ENCODE data around the gene SEMA4B. TPM values are rescaled to one million over a fixed set of nuclear protein-coding genes. Genes with fewer than 3 reads are reported as not detected.
A peak's percentile ranks its signal among the peaks of the same experiment; 100 is the strongest.

SEMA4B gene
- total and polyA plus RNA-seq, 9 of the 15 experiments (the other 6 are each of a cell fraction or from before 2014, with no cell fraction given): 1.3 to 33.6 (median 11.0) TPM

GRCh38 chr15:90184119-90184785 lies 16.9 kb upstream of the SEMA4B start (continued):
- TF ChIP-seq ZNF165 (CRISPR knock-in tag; IDR thresholded peaks at IDR 0.05; ENCODE audit: borderline replicate concordance): no peak
- TF ChIP-seq MECOM (CRISPR knock-in tag; IDR thresholded peaks at IDR 0.05): peak; percentile 71; the same call in 1 of the 2 replicates
- no peak for TF ChIP-seq ZNF280A (IDR thresholded peaks at IDR 0.05; ENCODE audit: low read depth, partially characterized antibody)
- no peak for TF ChIP-seq ARID4B (CRISPR knock-in tag; IDR thresholded peaks at IDR 0.05)
- TF ChIP-seq SREBF1 (IDR thresholded peaks at IDR 0.05; ENCODE audit: borderline replicate concordance, low read depth, low read length): peak; percentile 95
- TF ChIP-seq FOXJ3 (CRISPR knock-in tag; IDR thresholded peaks at IDR 0.05): no peak
- no peak for TF ChIP-seq PTRF (tag; IDR thresholded peaks at IDR 0.05)
- TF ChIP-seq NFIC (IDR thresholded peaks at IDR 0.05): peak; percentile 88
- TF ChIP-seq ZNF184 (CRISPR knock-in tag; IDR thresholded peaks at IDR 0.05): no peak
- TF ChIP-seq DNMT1 (IDR thresholded peaks at IDR 0.05): no peak; the same call in 1 of the 2 replicates
- TF ChIP-seq PRMT5 (CRISPR knock-in tag; IDR thresholded peaks at IDR 0.05): no peak
- no peak for TF ChIP-seq ZNF277 (CRISPR knock-in tag; IDR thresholded peaks at IDR 0.05; ENCODE audit: borderline replicate concordance)
- no peak for TF ChIP-seq ZNF354B (CRISPR knock-in tag; IDR thresholded peaks at IDR 0.05)
- peak; percentile 43 for TF ChIP-seq PHF20 (IDR thresholded peaks at IDR 0.05; ENCODE audit: partially characterized antibody)
- no peak for TF ChIP-seq CBX2 (IDR thresholded peaks at IDR 0.05; ENCODE audit: insufficient read depth, low read length, poor library complexity, severe bottlenecking)
- no peak for TF ChIP-seq USF1 (CRISPR knock-in tag; IDR thresholded peaks at IDR 0.05)
- no peak for TF ChIP-seq FOXK1 (CRISPR knock-in tag; IDR thresholded peaks at IDR 0.05; ENCODE audit: borderline replicate concordance)
- TF ChIP-seq ZBTB8A (IDR thresholded peaks at IDR 0.05; ENCODE audit: partially characterized antibody): no peak
- TF ChIP-seq CHCHD3 (CRISPR knock-in tag; IDR thresholded peaks at IDR 0.05): no peak
- TF ChIP-seq DIDO1 (tag; IDR thresholded peaks at IDR 0.05; ENCODE audit: low read depth): no peak
- TF ChIP-seq TAF7 (tag; IDR thresholded peaks at IDR 0.05): no peak; the same call in 1 of the 2 replicates
- no peak for TF ChIP-seq HNRNPK (IDR thresholded peaks at IDR 0.05; ENCODE audit: low read depth, low read length, poor library complexity, severe bottlenecking)
